ENCODE results near the gene SLC25A5.

GRCh38 chrX:119427795-119428185 lies 40.5 kb upstream of the SLC25A5 start:
- TF ChIP-seq EZH2 (IDR thresholded peaks at IDR 0.05) (no peak), POLR2AphosphoS5 (IDR thresholded peaks at IDR 0.05; ENCODE audit: borderline replicate concordance, low read depth, low read length) (no peak)

Data from SK-N-MC (cell line).